ENCODE results near the gene TGFBR3. TPM values are rescaled to one million over a fixed set of nuclear protein-coding genes. Genes with fewer than 3 reads are reported as not detected.

TGFBR3 gene
- total RNA-seq, 1 experiment from 2014 or later = 2.4 TPM

- no peak overlapping the region for H2AFZ ChIP-seq (ENCODE audit: low read length)
- no peak overlapping the region for H4K5ac ChIP-seq (ENCODE audit: insufficient read length, low read depth, low read length)
- H3K27ac Mint-ChIP-seq = no peak overlapping the region; a peak in 1 of 7 replicates
- no peak overlapping the region for H3T11ph ChIP-seq (ENCODE audit: low read length)
- H2BK15ac ChIP-seq (ENCODE audit: low read depth, low read length) = no peak overlapping the region
- H3K4me3 Mint-ChIP-seq = no peak overlapping the region; a peak in 1 of 5 replicates
- no peak overlapping the region for H2BK5ac ChIP-seq (ENCODE audit: insufficient read length, low read length)
- no peaks in the 10 kb centered on the region; a peak in 1 of 7 replicates for H3K36me3 Mint-ChIP-seq (ENCODE audit: insufficient read depth in 1 of 3, low read depth in 3 of 3)
- WGBS (ENCODE audit: extremely low coverage, insufficient read length, low lambda C conversion rate) = no CpG with 5 or more reads among the region's 6 CpGs
- H3K23ac ChIP-seq (ENCODE audit: insufficient read length, low read depth, low read length) = no peak overlapping the region
- H3K4me1 ChIP-seq (ENCODE audit: insufficient read depth, low read length) = no peaks in the 10 kb centered on the region; the same call in 1 of the 2 replicates
- no peak overlapping the region for H3K14ac ChIP-seq (ENCODE audit: insufficient read depth, low read length)
- H2BK120ac ChIP-seq (ENCODE audit: low read depth, low read length, poor library complexity, severe bottlenecking) = no peak overlapping the region
- H4K8ac ChIP-seq (replicated peaks; ENCODE audit: insufficient read length, low read depth, low read length) = no peak overlapping the region
- no peak for DNase-seq
- no peak for TF ChIP-seq CTCF (conservative IDR thresholded peaks at IDR 0.05)
- no peaks in the 10 kb centered on the region for H3K27me3 ChIP-seq (ENCODE audit: insufficient read depth, low read length)
- H3K9me3 Mint-ChIP-seq = no peaks in the 10 kb centered on the region
- no peak overlapping the region for H3K9ac ChIP-seq (ENCODE audit: extremely low read depth, insufficient read length, low read length)
- H3K79me1 ChIP-seq (ENCODE audit: insufficient read depth, low read depth, low read length, poor library complexity, severe bottlenecking) = no peaks in the 10 kb centered on the region
- peaks cover 21 to 24% of the 10 kb centered on the region in 2 experiments for H3K4me1 Mint-ChIP-seq
- H3K79me2 ChIP-seq (ENCODE audit: insufficient read depth, low read length) = no peaks in the 10 kb centered on the region
- no peak overlapping the region for H3K56ac ChIP-seq (ENCODE audit: insufficient read length, low read depth, low read length)
- no peaks in the 10 kb centered on the region; the same call in 1 of the 2 replicates for H3K27me3 Mint-ChIP-seq (ENCODE audit: low read depth)
- H2BK12ac ChIP-seq (ENCODE audit: insufficient read length, low read depth, low read length) = no peak overlapping the region
- H3K27ac ChIP-seq (ENCODE audit: insufficient read length, low read depth, low read length) = no peak overlapping the region
- no peaks in the 10 kb centered on the region for H4K20me1 ChIP-seq (ENCODE audit: control insufficient read depth, insufficient read depth, insufficient read length)
- H3K4me2 ChIP-seq (ENCODE audit: insufficient read depth, insufficient read length, low read length) = no peak overlapping the region
- no peak overlapping the region for H3K18ac ChIP-seq (ENCODE audit: insufficient read length, low read depth, low read length)
- no peak overlapping the region for H4K91ac ChIP-seq (ENCODE audit: insufficient read length, low read depth, low read length)
- no peak overlapping the region for H2BK20ac ChIP-seq (ENCODE audit: low read depth, low read length, poor library complexity, severe bottlenecking)
- no peaks in the 10 kb centered on the region for H3K9me3 ChIP-seq (ENCODE audit: control insufficient read depth, low read depth, low read length)
- H3K23me2 ChIP-seq (ENCODE audit: insufficient read length, low read depth, low read length, poor library complexity, severe bottlenecking) = no peaks in the 10 kb centered on the region
- no peak overlapping the region for H3K4ac ChIP-seq (ENCODE audit: low read depth, low read length)
- no peak overlapping the region for H2AK5ac ChIP-seq (ENCODE audit: insufficient read length, low read length)
Observed at GRCh38 chr1:91803847-91804545, 82.0 kb downstream of the TGFBR3 start.
